ENCODE results near the gene GGTLC2.
"Not testable (repeated sequence)": the region's sequence is repeated elsewhere in the genome, so short reads cannot be mapped to it uniquely, and the experiment has no call there.

Gene GGTLC2

DNA sequence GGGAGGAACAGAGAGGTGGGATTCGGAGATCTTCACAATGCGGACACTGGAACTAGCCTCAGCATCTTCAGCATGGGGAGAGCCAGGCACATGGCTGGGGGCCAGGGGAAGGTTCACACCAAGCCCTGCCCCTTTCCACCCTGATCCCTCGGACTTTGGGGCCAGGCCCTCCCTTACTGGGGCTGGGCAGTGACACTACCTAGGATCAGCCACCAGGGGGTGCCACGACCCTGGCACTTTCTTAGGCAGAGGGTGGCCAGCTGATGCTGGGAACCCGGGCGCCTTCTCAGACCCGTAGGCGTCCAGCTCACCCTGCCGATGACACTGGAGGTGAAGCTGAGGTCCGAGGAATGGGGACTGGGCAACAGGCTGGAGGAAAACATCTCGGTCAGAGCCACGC is 3.5 kb downstream of the GGTLC2 start:
- H3K4me1 ChIP-seq (ENCODE audit: control insufficient read depth, insufficient read depth, low read length); H3K9ac ChIP-seq (ENCODE audit: low read length); H3K36me3 ChIP-seq (ENCODE audit: control insufficient read depth, insufficient read depth, low read length); H3K27me3 ChIP-seq (ENCODE audit: control insufficient read depth, insufficient read depth, low read length); H3K9me3 ChIP-seq (ENCODE audit: control insufficient read depth, low read length); H3K4me3 ChIP-seq (ENCODE audit: low read length): not testable (repeated sequence)

DNA sequence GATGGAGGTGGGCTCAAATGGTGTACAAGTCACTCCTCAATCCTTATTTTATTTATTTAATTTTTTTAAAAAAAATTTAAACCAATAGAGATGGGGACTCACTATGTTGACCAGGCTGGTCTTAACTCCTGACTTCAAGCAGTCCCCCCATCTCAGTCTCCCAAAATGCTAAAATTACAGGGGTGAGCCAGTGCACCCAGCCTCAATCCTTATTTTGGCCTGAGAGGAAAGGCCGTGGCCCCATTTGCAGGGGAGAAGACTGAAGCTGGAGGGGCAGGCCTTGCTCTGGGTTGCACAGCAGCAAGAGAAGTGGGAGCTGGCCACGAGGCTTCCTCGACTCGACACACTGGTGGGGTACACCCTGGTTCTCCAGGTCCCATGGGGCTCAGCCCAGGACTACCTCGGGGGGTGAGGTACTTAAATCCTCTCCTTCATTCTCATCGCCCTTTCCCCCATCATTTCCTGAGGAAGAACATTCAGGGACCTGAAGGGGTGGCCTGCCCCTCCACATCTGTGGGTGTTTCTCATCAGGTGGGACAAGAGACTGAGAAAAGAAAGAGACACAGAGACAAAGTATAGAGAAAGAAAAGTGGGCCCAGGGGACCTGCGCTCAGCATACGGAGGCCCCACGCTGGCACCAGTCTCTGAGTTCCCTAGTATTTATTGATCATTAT is 4.6 kb downstream of the GGTLC2 start:
- not testable (repeated sequence) for H3K4me3 ChIP-seq (ENCODE audit: low read length); H3K27me3 ChIP-seq (ENCODE audit: control insufficient read depth, insufficient read depth, low read length); H3K36me3 ChIP-seq (ENCODE audit: control insufficient read depth, insufficient read depth, low read length); H3K4me1 ChIP-seq (ENCODE audit: control insufficient read depth, insufficient read depth, low read length); H3K9me3 ChIP-seq (ENCODE audit: control insufficient read depth, low read length); H3K9ac ChIP-seq (ENCODE audit: low read length)

DNA sequence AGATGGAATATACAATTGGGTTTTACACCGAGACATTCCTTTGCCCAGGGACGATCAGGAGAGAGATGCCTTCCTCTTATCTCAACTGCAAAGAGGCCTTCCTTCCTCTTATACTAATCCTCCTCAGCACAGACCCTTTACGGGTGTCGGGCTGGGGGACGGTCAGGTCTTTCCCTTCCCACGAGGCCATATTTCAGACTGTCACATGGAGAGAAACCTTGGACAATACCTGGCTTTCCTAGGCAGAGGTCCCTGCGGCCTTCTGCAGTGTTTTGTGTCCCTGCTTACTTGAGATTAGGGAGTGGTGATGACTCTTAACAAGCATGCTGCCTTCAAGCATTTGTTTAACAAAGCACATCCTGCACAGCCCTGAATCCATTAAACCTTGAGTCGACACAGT is 5.3 kb downstream of the GGTLC2 start:
- not testable (repeated sequence) for H3K9me3 ChIP-seq (ENCODE audit: control insufficient read depth, low read length); H3K9ac ChIP-seq (ENCODE audit: low read length); H3K4me1 ChIP-seq (ENCODE audit: control insufficient read depth, insufficient read depth, low read length); H3K27me3 ChIP-seq (ENCODE audit: control insufficient read depth, insufficient read depth, low read length); H3K36me3 ChIP-seq (ENCODE audit: control insufficient read depth, insufficient read depth, low read length); H3K4me3 ChIP-seq (ENCODE audit: low read length)

DNA sequence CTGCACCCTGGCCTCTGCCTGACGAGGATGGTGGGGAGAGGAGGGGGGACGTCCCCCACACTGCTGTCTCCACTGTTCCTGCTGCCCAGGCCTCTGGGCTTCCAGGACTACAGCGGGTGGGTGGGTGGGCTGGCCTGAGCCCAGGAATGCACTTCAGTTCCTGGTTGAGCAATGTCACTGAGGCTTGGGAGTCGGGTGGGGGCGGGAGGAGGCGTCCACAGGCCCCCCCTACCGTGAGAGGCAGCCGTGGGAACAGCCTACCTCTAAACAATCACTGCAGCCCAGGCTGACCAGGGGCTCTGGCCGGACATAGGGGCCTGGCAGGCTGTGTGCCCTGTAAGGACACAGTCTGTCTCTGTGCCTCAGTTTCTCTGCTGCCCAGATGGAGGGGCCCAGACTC is 6.0 kb downstream of the GGTLC2 start:
- H3K36me3 ChIP-seq (ENCODE audit: control insufficient read depth, insufficient read depth, low read length); H3K4me1 ChIP-seq (ENCODE audit: control insufficient read depth, insufficient read depth, low read length); H3K9ac ChIP-seq (ENCODE audit: low read length); H3K9me3 ChIP-seq (ENCODE audit: control insufficient read depth, low read length); H3K4me3 ChIP-seq (ENCODE audit: low read length); H3K27me3 ChIP-seq (ENCODE audit: control insufficient read depth, insufficient read depth, low read length): not testable (repeated sequence)

DNA sequence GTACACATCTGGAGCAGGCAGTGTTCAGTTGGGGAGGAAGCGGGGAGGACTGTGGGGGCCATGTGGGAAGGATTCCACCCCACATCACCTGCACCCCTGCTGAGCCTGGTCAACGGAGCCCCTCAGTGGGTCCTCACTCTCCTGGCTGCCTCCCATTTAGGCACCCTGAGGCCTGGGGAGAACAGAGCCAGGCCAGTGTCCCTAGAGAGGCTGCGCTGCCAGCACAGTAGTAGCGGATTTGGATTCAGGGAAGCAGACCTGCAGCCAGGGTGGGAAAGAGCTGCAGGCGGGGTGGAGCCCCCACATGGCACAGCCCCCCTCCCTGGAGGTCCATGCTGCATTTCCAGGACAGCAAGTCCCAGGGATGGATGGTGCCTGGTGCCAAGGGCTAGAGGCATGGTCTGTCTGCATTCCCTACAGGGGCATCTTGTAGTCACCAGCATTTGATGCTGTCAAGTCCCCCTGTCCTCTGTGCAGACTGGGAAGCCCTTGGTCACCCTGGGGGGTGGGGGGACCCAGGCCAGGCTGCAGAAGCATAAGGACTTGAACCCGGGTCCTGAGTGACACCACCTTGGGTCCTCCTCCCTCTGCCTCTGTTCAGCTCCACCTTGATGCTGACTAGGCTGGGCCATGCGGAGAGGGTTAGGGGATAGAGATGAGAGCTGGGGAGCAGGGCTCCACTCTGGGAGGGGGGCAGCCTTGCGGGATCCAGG is 6.5 kb downstream of the GGTLC2 start:
- not testable (repeated sequence) for H3K36me3 ChIP-seq (ENCODE audit: control insufficient read depth, insufficient read depth, low read length); H3K4me1 ChIP-seq (ENCODE audit: control insufficient read depth, insufficient read depth, low read length); H3K9ac ChIP-seq (ENCODE audit: low read length); H3K9me3 ChIP-seq (ENCODE audit: control insufficient read depth, low read length); H3K27me3 ChIP-seq (ENCODE audit: control insufficient read depth, insufficient read depth, low read length); H3K4me3 ChIP-seq (ENCODE audit: low read length)

DNA sequence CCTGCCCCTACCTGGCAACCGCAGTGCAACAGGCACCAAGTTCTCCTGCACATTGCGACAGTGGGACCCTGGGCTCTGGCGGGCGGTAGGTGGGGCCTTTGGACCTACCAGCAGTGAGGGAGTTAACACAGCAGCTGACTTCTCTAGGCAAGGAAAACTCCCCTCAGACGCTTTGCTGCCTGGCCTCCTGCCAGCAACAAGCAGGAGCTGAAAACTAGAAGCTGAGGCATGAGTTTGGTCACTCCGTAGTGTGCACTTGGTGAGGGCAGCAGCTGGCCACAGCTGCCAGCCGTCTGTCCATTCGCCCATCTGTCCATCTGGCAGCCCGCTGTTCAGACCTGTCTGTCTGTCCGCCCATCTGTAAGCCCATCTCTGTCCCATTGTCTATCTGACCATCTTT is 7.2 kb downstream of the GGTLC2 start:
- H3K9me3 ChIP-seq (ENCODE audit: control insufficient read depth, low read length); H3K4me3 ChIP-seq (ENCODE audit: low read length); H3K4me1 ChIP-seq (ENCODE audit: control insufficient read depth, insufficient read depth, low read length); H3K9ac ChIP-seq (ENCODE audit: low read length); H3K27me3 ChIP-seq (ENCODE audit: control insufficient read depth, insufficient read depth, low read length); H3K36me3 ChIP-seq (ENCODE audit: control insufficient read depth, insufficient read depth, low read length): not testable (repeated sequence)

DNA sequence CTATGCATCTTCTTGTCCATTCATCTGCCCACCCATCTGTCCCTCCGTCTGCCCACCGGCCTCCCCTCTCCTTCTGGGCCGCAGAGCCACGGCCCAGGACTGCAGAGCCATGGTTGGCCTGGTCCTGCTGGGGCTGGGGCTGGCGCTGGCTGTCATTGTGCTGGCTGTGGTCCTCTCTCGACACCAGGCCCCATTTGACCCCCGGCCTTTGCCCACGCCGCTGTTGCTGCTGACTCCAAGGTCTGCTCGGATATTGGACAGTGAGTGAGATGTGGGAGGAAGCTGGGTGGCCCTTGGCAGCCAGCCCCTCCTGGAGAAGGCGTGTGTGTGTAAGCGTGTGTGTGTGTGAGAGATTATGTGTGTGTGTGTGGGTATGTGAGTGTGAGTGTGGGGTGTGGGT is 7.7 kb downstream of the GGTLC2 start:
- H3K4me1 ChIP-seq (ENCODE audit: control insufficient read depth, insufficient read depth, low read length); H3K9me3 ChIP-seq (ENCODE audit: control insufficient read depth, low read length); H3K4me3 ChIP-seq (ENCODE audit: low read length); H3K9ac ChIP-seq (ENCODE audit: low read length); H3K36me3 ChIP-seq (ENCODE audit: control insufficient read depth, insufficient read depth, low read length); H3K27me3 ChIP-seq (ENCODE audit: control insufficient read depth, insufficient read depth, low read length): not testable (repeated sequence)

DNA sequence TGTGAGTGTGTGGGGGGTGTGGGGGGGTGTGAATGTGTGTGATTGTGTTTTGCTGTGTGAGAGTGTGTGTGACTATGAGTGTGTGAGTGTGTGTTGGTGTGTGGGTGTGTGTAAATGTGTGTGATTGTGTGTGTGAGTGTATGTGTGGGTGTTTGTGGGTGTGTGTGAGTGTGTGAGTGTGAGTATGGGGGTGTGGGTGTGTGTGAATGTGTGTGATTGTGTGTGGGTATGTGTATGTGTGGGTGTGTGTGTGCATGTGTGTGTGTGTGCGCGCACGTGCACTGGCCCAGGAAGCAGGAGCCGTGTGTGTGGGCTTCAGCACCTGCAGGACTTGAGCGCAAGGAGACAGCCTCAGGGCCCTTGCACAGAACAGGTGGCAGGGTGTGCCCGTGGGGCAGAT is 8.2 kb downstream of the GGTLC2 start:
- not testable (repeated sequence) for H3K27me3 ChIP-seq (ENCODE audit: control insufficient read depth, insufficient read depth, low read length); H3K4me1 ChIP-seq (ENCODE audit: control insufficient read depth, insufficient read depth, low read length); H3K9ac ChIP-seq (ENCODE audit: low read length); H3K4me3 ChIP-seq (ENCODE audit: low read length); H3K36me3 ChIP-seq (ENCODE audit: control insufficient read depth, insufficient read depth, low read length); H3K9me3 ChIP-seq (ENCODE audit: control insufficient read depth, low read length)

DNA sequence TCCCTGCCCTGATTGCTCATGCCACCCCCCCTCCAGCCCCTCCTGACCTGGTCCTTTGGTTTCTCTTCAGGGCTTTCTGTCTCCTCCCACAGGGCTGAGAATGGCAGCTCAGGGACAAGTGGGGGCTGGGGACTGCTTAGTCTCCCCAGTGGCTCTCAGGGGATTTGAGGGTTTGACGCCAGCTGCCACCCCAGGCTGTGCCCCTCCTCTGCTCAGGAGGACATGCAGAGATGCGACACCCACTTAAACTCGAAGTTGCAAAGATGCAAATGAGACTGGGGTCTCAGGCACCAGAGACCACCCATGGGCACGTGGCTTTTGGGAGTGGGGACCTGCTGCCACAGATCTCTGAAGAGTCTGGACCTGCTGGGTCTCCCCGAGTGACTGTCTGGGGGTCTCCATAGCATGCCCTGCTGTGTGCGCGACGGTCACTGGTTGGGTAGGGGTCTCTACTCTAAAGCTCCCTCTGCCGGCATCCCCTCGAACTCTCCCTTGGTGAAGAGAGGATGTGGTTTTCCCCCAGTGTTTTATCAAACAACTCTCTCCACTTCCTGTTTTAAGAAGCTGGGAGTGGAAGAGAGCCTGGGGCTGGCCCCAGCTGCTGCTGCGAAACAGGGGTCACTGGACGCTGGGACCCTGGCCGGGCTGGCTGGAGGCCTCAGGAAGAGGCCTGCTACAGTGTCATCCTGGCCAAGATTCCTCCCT is 9.4 kb downstream of the GGTLC2 start:
- not testable (repeated sequence) for H3K4me1 ChIP-seq (ENCODE audit: control insufficient read depth, insufficient read depth, low read length); H3K9ac ChIP-seq (ENCODE audit: low read length); H3K9me3 ChIP-seq (ENCODE audit: control insufficient read depth, low read length); H3K36me3 ChIP-seq (ENCODE audit: control insufficient read depth, insufficient read depth, low read length); H3K4me3 ChIP-seq (ENCODE audit: low read length); H3K27me3 ChIP-seq (ENCODE audit: control insufficient read depth, insufficient read depth, low read length)

DNA sequence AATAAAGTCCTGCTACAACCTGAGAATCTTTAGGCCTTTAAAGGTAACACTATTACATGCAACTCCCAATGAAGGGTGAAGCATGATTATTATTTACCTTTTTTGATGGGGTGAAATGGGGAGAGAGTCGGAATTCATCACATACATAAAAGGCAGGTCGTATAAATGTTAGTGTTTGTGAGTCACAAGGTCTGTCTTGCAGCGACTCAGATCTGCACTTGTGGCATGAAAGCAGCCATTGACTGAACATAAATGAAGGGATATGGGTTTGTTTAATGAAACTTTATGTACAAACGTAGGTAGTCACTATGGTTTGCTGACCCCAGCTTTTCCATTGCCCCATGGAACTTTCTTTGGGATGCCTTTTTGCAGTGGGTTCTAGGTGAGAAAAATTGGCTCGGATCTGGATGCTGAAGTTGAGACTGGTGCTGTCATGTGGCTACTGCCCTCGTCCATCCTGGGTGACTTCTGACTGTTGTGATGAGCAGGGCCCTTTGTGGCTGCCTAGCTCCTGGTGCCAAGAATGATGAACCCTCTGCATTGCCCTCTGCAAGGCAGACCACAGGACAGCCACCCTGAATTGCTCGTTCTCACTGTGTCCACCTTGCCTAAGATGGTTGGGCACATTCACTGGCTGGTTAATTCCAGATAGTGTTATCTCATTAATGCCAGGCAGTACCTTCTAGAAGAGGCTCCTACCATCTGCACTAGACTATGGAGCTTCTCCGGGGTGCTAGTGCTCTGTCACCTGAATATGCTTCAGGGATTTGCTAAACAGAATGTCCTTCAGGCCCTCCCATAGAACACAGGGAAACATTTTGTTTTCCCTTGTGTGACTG is 11.3 kb downstream of the GGTLC2 start:
- Histone ChIP-seq H3K27me3 (ENCODE audit: control insufficient read depth, insufficient read depth, low read length) (no peaks in the 10 kb centered on the region), H3K9ac (ENCODE audit: low read length) (no peak overlapping the region), H3K4me3 (ENCODE audit: low read length) (no peak overlapping the region), H3K4me1 (ENCODE audit: control insufficient read depth, insufficient read depth, low read length) (no peaks in the 10 kb centered on the region), H3K9me3 (ENCODE audit: control insufficient read depth, low read length) (no peaks in the 10 kb centered on the region), H3K36me3 (ENCODE audit: control insufficient read depth, insufficient read depth, low read length) (no peaks in the 10 kb centered on the region)

DNA sequence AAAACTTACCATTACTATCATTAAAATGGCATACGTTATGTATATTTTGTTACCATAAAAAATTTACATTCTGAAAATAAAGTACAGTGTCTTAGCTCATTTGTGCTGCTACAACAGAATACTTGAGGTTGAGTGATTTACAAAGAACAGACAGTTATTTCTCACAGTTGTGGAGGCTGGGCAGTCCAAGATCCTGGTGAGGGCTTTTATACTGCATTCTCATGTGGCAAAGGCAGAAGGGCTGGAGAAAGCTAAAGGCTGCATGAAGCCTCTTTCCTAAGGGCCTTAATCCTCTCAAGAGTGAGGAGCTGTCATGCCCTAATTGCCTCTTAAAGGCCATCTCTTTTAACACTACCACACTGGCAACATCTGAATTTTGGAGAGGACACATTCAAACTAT is 13.3 kb downstream of the GGTLC2 start:
- H3K9me3 ChIP-seq (ENCODE audit: control insufficient read depth, low read length): no peaks in the 10 kb centered on the region
- H3K4me3 ChIP-seq (ENCODE audit: low read length): no peak overlapping the region
- no peaks in the 10 kb centered on the region for H3K4me1 ChIP-seq (ENCODE audit: control insufficient read depth, insufficient read depth, low read length)
- no peaks in the 10 kb centered on the region for H3K27me3 ChIP-seq (ENCODE audit: control insufficient read depth, insufficient read depth, low read length)
- no peak overlapping the region for H3K9ac ChIP-seq (ENCODE audit: low read length)
- H3K36me3 ChIP-seq (ENCODE audit: control insufficient read depth, insufficient read depth, low read length): no peaks in the 10 kb centered on the region

DNA sequence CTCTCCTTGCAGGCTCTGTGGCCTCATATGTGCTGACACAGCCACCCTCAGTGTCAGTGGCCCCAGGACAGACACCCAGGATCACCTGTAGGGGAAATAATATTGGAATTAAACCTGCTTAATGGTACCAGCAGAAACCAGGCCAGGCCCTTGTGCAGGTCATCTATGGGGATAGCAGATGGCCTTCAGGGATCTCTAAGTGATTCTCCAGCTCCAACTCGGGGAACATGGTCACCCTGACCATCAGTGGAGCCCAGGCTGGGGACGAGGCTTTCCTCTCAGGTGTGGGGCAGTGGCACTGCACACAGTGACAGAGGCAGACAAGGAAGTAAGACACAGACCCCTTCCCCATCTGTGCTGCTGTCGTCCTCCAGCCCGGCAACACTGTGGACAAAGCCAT is 16.9 kb downstream of the GGTLC2 start:
- H3K36me3 ChIP-seq (ENCODE audit: control insufficient read depth, insufficient read depth, low read length): no peaks in the 10 kb centered on the region
- no peak overlapping the region for H3K9ac ChIP-seq (ENCODE audit: low read length)
- H3K4me3 ChIP-seq (ENCODE audit: low read length): no peak overlapping the region
- H3K4me1 ChIP-seq (ENCODE audit: control insufficient read depth, insufficient read depth, low read length): no peaks in the 10 kb centered on the region
- no peaks in the 10 kb centered on the region for H3K9me3 ChIP-seq (ENCODE audit: control insufficient read depth, low read length)
- peaks cover 1% of the 10 kb centered on the region for H3K27me3 ChIP-seq (ENCODE audit: control insufficient read depth, insufficient read depth, low read length)

All from mucosa of stomach (tissue), 1 donor.